SK-N-SH (cell line): ENCODE measurements around the gene STYK1.

ENCODE experiments used
- CTCF ChIP-seq: fragments of 200-600 bp; sonication (generic); IDR thresholded peaks from 2 replicates; pipeline ENCODE4 v1.6.1; 2017; ENCODE audit warnings: antibody characterized with exemption, mild to moderate bottlenecking, moderate library complexity
- EP300 ChIP-seq, 2 experiments: IDR thresholded peaks; 2 replicates each; pipeline versions ENCODE4 v1.4.0 to v1.6.1; 2012; ENCODE audit warnings: borderline replicate concordance in 1 of 2, low read depth in 1 of 2, low read length in 1 of 2
- FOSL2 ChIP-seq: IDR thresholded peaks from 2 replicates; pipeline ENCODE4 v1.4.0; 2012; ENCODE audit warnings: low read depth, mild to moderate bottlenecking, moderate library complexity, borderline replicate concordance
- FOXJ3 ChIP-seq: sonication (generic); formaldehyde crosslinking; IDR thresholded peaks from 2 replicates; pipeline ENCODE4 v1.5.1; 2020; ENCODE audit warnings: mild to moderate bottlenecking, missing genetic modification reagents
- JUND ChIP-seq: IDR thresholded peaks from 2 replicates; pipeline ENCODE4 v1.4.0; 2012
- NRF1 ChIP-seq: IDR thresholded peaks from 2 replicates; pipeline ENCODE4 v1.6.1; 2012; ENCODE audit warnings: low read depth, mild to moderate bottlenecking, low read length
- POLR2AphosphoS5 ChIP-seq: IDR thresholded peaks from 2 replicates; pipeline ENCODE4 v1.6.1; 2012; ENCODE audit warnings: low read depth, low read length
- RAD21 ChIP-seq: IDR thresholded peaks from 2 replicates; pipeline ENCODE4 v1.6.1; 2012; ENCODE audit warnings: mild to moderate bottlenecking, low read length
- RCOR1 ChIP-seq: fragments of 150-350 bp; IDR thresholded peaks from 2 replicates; pipeline ENCODE4 v1.6.1; 2017; ENCODE audit warnings: antibody characterized with exemption, low read length
- RFX5 ChIP-seq: IDR thresholded peaks from 2 replicates; pipeline ENCODE4 v1.6.1; 2012; ENCODE audit warnings: mild to moderate bottlenecking, improper control_type of control experiment, low read length
- SMC3 ChIP-seq: IDR thresholded peaks from 2 replicates; pipeline ENCODE4 v1.6.1; 2012; ENCODE audit warnings: low read depth, low read length, improper control_type of control experiment

GRCh38 chr12:10722502-10722904 lies 48.7 kb upstream of the STYK1 start:
- TF ChIP-seq FOXJ3, result no peak
- TF ChIP-seq FOSL2, result no peak
- no peak for TF ChIP-seq EP300 (IDR thresholded peaks at IDR 0.05; ENCODE audit: borderline replicate concordance in 1 of 2, low read depth in 1 of 2, low read length in 1 of 2)
- no peak for TF ChIP-seq POLR2AphosphoS5
- TF ChIP-seq JUND, result no peak
- no peak for TF ChIP-seq SMC3
- no peak for TF ChIP-seq RFX5
- TF ChIP-seq CTCF, result no peak
- TF ChIP-seq RAD21, result no peak
- TF ChIP-seq RCOR1, result no peak
- TF ChIP-seq NRF1, result no peak
